Cerebellar nuclear complex (tissue), 1 donor: ENCODE data around the gene VAC14.
"Not testable (repeated sequence)": the region's sequence is repeated elsewhere in the genome, so short reads cannot be mapped to it uniquely, and the experiment has no call there.

ENCODE experiments used
- DNase-seq, 2 experiments: peaks; one replicate each; lab custom pipeline; 2025; lab: John Stamatoyannopoulos, UW

The VAC14 gene

DNA sequence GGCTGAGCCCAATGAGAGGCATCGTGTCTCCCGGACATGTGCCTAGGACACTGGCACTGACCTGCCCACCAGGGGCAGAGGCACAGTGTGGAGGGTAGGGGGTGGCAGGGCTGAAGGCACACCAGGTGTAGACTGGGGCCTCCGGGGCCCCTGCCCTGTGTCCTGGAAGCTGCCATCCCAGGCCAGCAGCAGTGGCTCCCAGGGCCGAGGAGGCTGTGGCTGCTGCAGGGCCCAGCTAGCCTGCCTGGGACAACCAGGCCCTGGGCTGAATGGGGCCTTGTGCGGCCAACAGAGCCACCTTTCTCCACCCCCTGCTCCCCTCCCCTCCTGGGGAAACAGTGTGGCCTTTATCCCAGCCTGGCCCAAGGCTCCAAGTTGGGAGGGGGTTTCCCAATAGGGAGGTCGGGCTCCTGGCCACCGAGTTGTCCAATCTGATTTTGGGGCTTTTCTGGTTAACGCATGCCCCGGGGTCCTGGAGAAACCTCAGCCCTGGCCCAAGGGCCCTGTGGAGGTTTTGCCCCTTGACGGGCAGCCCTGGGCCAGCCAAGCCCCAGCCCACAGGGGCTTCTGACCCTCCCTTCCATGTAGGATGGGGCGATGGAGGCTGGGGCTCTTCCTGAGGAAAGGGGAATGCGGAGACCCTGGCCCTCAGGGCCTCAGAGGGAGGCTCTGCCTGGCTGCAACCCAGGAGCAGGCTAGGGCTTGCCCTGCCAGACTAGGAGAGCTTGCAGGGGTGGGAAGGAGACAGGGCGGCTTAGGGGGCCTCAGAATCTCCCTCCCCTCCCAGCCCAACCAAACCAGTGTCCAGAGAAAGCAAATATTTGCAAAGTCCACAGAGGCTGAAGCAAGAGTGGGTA, 119.3 kb downstream of the VAC14 start:
- no peak for DNase-seq

DNA sequence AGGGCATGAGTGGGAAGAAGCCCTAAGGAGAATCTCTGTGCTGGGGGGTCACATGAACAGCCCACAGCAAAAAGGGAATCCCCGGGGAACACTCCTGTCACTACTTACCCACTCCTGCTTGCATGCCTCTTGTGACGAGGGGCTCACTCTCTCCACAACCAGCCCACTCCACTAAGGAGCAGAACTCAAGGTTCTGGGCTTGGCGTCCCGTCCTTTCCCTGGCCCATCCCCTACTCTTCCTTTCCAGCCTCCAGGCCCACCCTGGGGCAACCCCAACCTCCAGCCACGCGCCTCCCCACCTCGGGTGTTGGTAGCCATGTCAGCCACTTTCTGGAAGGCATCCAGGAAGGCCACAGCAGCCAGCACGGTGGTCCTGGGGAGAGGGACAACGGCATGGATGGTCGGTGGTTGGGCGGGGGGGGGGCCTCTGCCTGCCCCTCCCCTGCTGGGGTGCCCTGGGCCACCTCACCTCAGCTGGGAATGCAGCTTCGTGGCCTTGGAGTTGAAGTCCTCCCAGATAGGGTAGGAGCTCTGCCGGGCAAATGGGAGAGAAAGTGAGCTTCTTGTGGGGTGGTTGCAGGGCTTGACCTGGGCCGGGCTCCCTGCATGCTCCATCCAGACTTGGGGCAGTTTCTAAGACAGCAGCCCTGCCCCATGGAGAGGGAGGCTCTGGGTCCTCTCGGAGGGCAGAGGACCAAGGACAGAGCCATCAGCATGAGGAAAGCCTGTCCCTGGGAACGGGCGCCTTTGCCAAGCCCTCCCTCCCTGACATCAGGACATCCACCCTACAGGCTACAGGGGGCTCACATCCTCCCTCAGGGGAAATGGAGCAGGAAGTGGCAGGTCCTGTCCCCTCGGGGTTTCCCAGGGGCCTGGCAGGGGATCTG, 120.2 kb downstream of the VAC14 start:
- no peak for DNase-seq

DNA sequence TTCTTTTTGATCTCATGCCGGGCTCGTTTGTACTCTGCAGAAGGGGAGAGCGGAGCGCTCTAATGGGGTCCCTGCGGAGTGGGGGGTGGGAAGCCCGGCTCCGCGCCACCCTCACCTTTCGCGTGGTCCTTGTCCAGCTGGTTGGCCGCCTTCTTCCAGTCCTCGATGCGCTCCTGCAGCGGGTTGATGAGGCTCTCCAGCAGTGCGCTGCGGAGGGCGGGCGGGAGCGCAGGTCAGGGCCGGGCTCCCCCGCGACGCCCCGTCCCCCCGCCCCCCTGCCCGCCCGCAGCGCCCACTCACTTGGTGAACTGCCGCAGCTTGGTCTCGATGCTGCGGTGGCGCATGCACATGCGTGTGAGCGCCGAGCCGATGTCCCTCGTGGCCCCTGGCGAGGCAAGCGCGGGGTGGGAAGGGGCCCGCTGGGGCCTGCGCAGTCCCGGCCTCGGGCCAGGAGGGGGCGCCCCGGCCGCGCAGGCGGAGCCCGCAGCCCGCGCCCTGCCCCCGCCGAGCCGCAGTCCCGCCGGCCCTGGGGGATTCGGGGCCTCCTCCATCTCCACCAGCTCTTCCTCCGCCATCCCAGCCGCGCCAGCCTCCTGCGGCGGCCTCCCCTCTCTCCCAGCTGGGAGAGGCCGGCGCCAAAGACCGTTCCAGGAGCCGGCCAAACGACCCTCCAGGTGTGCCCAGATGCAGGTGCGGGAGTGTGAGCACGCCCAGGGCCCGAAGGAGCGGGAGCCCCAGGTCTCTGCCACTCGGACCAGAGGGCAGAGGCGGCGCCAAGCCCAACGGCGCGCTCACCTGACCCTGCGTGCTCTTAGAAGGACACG, 121.1 kb downstream of the VAC14 start:
- DNase-seq = no peak

DNA sequence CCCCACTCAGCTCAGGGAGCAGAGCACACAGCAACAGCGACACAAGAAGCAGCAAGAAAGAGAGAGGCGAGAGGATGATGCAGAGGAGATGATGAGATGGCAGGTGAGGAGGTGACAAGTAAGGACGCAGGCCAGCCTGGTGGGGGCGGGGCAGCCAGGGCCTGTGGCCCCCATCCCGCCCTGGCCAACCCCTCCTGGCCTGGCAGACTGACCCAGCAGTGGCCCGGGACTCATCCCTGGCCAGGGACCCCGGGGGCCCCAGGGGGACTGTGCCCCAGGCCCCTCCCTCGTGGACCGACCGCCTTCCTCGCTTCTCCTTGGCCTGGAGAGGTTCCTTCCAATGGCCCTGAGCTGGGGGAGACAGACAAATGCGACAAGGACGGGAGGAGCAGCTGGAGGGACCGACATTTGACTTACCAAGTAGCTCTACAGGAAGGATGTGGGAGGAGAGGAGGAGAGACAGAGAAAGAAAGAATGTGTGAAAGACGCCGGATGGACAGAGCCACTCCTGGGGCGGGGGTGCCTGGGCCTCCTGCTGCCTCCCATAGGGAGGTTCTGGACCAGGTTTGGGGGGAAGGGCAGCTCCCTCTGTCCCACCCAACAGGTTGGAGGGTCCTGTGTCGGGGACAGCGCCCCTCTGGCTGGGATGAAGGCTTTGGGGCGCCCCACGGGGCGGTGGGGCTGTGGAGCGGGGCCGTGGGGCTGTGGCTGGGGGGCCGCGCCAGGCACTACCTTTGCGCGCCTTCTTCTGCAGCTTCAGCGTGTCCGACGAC, 121.9 kb downstream of the VAC14 start:
- DNase-seq = no peak

DNA sequence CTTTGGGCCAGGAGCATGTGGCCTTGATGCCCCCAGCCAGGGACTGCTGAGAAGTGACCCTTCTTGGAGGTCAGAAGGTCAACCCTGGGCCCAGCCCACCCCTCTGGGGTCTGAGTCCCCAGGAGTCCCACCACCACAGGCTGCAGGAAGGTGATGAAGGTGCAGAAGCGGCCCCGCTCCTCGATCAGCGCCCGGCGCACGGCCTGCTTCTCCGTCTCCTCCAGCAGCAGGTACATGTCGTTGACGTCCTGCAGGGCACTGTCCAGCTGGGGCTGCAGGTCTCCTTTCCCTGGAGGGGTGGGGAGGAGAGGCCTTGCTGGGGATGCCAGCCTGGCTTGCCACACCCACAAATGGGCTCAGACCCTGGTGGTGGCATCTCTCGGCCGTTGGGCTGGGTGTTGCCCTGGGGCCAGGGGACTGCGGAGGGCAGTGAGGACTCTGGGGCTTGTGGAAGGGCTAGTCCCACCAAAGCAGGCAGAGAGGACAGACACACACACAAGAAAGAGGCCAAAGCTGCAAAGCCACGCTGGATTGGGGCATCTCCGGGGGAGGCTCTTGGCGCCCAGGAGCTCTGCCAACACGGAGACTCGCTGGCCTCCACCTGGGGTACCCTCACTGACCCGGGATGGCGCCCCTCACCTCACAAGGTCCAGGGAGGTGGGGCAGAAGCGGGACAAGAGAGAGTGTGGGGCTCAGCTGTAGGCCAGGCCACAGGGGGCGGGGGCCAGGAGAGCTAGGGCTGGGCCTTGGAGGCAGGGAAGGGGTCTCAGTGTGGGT, 122.6 kb downstream of the VAC14 start:
- no peak for DNase-seq

DNA sequence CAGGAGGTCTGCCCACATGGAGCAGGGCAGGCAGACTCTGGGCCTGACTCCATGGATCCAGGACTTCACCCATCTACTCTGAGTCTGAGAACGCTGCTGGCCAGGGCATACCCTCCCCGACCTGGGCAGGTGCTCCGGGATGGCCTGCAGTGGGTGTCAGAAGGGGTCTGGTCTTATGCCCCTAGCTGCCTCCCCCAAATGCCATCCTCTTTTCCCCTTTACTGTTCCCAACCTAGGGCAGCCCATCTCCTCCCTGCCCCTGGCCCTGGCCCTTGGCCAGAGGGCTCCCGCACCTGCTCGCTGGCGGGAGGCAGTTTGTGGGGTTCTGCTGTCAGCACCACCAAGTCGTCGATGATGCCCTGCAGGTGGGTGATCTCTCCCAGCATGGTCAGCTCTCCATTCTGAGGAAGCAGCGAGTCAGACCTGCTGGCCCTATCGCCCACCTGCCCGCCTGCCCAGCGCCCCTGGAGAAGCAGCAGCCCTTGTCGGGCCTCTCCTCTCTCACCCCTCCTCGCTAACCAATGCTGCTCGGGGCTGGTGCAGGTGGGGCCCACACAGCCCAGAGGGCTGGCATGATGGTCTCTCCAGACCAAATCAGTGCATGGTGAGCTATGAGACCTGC, 123.3 kb downstream of the VAC14 start:
- no peak for DNase-seq

DNA sequence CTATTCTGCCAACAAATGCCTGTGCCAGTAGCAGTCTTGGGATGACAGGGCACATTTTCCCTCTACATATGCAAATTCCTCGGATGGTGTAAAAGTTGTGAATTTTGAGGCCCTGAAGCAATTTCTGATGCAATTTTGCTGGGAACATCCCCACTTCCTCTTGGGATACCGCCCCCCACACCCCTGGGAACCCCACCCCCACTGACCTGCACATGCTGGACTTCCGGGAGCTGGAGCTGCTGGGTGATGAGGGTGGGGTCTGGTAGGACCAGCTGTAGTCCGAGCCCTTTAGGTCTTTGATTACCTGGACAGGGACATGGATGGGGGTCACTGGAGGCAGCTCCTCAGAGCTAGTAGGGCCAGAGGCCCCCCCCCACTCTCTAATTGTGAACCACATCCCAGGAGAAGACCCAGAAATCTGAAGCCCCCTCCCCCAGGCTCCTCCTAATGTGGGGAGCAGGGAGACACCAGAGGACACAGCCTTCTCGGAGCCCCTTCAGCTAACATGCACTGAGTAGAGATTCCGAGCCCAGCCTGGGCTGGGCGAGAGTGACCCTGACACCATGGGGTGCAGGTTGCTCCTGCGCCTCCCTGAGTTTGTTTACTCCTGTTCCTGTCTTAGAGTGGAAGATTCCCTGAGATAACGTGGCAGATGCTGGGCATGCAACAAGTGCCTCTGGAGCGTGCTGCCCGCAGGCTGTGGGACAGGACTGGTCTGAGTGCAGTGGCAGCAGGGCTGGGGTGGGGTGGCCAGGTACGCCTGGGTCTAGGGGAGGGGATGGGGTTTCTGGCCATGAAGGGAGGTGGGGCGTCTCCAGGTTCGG, 124.1 kb downstream of the VAC14 start:
- DNase-seq = no peak

DNA sequence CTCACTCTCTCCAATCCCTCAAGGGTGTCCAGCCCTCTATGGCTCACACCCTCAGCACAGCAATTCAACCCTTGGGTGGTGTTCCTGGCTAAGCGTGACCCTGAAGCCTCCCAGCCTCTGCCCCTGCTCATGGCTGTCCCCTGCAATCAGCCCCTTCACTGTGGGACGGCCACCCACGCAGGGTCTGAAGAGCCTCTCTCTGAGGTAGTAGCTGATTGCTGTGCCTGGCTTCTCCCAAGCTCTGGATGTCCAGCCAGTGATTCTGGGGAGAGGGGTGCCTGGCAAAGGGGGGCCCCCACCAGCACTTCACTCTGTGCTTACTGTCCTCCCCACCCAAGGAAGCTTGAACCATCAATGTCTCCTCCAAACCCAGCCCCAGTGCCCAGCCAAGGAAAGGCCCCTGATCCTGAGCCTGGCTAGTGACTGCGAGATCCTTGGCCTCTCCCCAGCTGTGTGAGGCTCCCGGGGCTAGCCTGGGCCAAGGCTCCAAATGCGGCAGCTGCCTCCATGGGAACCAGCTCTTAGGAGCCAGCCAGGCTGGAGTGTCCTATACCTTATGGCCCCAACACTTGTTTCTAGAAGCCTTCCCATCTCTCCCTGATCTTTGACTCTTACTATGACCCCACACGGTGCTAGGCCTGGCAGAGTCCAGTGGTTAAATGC, 125.0 kb downstream of the VAC14 start:
- DNase-seq = no peak

DNA sequence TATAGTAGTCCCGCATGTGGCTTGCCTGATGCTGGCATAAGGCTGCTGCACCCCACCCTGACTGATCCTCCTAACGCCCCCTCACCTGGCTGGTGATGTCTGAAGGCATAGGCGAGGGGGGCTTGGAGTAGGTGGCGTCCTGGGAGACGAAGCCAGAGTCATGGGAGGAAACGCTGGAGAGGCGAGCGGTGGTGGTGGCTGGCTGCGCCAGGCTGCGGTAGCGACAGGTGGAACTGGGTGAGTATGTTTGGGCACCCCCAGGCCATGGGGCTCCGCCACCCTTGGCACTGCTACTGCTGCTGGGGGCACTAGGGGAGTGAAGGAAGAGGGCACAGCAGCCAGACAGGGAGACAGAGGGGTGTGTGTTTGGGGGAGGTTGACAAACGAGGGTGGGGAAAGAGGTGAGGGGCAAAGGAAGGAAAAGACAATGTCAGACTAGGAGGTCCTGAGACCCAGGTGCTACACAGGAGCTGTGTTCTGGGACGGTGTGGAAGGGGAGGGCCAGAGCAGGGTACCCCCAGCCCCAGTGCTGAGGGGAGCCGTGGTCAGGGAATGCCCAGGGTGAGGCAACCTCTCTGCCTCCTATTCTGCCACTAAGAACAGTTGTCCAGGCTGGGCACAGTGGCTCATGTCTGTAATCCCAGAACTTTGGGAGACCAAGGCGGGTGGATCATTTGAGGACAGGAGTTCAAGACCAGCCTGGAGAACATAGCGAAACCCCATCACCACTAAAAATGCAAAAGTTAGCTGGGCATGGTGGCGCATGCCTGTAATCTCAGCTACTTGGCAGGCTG, 126.5 kb downstream of the VAC14 start:
- DNase-seq = no peak

DNA sequence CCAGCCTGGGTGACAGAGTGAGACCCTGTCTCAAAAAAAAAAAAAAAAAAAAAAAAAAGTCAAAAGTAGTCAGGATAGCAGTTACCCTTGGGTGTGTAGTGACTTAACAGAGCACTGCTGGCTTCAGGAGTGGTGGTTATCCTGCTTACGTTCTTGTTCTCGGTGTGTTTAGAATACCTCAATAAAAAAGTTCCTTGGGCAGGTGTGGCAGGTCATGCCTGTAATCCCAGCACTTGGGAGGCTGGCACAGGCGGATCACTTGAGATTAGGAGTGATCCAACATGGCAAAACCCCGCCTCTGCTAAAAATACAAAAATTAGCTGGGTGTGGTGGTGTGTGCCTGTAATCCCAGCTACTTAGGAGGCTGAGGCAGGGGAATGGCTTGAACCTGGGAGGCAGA, 130.0 kb downstream of the VAC14 start:
- not testable (repeated sequence) for DNase-seq

DNA sequence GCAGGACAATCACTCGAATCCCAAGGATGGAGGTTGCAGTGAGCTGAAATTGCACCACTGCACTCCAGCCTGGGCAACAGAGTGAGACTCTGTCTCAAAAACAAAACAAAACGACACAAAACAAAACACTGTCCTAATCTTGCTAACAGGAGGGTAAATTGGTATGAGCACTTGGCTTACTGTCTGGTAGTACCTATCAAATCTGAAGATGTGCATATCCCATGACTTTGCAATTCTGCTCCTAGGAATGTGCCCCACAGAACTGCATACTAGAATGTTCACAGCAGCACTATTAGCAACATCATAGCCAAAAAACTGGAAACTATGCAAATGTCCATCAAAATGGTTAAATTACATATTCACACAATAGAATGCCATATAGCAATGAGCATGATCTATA, 130.8 kb downstream of the VAC14 start:
- no peak for DNase-seq

DNA sequence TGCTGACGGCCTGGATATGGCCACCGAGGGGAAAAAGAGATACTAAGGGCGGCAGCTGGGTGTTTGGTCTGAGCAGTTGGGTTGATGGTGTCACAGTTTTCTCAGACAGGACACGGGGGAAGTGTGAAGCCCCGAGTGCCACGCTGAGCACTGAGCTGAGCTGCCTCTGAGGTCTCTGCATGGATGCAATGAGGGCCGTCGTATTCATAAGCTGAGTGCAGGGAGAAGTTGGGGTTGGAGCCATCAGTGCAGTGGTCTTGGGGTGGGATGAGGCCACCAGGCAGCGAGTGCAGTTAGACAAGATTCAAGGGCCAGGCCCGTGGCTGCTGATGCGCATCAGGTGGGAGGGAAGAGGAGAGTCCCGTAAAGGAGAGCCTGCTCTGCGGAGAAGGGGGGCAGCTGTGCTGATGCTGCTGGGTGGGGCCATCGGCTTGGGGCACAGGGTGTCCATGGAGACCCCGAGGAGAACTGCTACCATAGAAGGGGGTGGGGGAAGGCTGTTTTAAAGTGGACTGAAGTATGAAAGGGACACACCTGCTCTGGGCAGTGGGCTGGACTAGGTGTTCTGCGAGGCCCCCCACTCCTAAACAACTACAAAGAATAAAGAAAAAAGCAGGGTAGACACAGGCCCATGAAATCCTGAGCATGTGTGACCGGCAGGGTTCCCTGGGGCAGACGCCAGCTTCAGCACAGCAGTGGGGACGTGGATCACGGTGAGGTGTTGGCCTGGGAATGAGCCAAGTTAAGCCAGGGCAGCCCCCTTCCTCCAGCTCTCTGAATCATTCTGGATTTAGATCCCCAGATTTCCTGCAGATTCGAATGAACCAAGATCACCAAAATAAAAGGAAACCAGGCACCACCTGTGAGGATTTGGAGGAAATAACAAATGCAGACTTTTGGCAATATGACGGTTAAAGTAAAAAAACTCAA, 134.9 kb downstream of the VAC14 start:
- no peak for DNase-seq

DNA sequence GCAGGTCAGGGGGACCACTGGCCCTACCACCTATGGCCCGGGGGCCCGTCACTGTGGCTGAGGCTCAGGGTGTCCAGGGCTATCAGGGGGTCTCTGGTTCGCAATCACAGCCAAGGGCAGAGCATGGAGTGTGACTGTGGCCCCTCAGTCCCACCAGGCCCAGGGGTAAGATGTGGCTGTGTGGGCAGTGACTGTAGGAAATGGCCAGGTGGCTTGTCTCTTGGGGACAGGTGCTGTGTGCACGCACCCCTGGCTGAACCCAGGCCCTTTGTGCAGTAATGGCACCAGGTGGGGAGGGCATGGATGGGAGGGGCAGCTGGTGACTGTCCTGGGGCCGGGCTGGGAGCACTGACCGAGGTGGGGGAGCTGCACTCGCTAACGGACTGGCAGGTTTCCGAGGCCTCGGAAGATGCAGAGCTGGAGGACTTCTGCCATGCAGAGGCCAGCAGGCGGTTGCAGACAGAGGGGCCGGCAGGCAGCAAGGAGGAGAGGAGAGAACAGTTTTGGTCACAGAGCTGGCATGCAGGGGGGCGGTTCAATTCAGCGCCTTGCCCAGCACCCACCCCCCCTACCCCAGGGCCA, 135.8 kb downstream of the VAC14 start:
- DNase-seq = no peak

DNA sequence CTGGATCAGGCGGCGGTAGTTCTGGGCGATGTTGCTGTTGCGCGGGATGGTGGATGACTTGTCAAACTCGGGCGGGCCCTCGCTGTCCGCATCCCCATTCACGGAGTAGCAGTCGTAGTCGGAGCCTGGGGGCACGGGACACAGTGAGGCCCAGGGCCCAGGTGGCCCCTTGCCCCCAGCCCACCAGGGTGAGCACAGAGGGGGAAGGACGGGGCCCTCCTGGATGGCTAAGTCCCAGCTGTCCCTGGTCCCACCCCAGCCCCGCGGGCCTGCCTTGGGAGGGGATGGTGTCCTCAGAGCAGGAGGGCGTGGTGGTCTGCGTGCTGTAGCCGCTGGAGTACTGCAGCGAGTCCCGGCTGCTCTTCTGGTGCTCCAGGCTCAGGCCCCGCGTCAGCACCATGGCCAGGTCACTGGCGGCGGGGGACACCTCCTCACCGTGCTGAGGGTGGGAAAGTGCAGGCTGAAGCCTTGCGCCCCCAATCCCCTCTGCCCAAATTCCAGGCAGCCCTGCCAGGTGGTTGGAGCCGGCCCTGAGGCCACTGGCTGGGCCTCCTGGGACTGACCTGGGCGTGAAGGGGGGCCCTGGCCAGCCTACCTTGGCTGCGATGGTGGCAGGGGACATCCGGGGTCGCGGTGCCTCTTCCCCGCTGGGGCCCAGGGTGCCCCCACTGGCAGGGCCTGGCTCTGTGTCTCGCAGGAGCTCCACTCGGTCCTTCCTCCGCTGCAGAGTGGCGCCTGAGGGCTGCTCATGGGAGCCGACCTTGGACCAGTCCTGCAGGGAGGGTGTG, 136.4 kb downstream of the VAC14 start:
- no peak for DNase-seq

DNA sequence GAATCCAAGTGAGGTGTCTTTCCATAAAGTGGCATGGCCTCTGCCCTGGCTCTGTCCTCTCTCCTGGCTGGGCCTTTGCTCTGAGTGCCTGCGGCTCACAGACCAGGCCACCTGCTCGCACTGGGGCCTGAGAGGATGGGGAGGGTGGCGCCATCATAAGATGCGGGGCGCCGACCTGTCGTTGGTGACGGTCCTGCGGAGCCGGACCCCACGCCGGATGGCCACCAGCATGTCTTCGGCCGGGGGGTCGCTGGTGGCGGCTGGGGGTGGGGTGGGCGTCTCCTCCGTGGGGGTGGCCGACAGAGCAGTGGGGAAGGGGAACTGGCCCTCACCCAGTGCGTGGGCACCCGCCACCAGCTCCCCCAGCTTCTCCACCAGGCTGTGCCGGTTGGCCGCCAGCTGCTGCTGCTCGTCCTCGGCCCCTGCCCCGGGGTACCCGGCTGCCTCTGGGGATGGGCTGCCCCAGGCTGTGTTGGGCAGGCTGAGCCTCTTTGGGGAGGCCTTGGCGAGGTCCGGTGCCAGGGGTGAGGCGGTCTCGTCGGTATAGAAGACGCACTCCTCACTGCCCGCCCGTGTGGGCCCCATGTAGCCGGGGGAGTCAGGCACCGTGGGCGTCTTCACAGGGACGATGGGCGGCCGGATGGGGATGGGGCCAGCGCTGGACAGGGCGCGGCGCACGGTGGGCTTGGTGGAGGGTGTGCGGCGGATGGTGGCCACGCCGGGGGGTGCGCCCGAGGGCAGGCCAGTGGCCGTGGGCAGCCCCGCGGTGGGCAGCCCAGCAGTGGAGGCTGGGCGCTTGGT, 137.2 kb downstream of the VAC14 start:
- DNase-seq = no peak
